GM23338 (cell line): ENCODE measurements around the gene OR52W1. TPM values are rescaled to one million over a fixed set of nuclear protein-coding genes. Genes with fewer than 3 reads are reported as not detected.

Experiments used
- ATAC-seq: fragments of 200-7000 bp; cut with Tn5 transposase; 3 replicates; pipeline ENCODE4 v1.9.1; 2020
- DNase-seq: peaks from one replicate; pipeline ENCODE4 v3.0.0-alpha.2; 2015; ENCODE audit warnings: low spot score
- H2AFZ ChIP-seq: fragments of 200-600 bp; sonication (generic); 2 replicates; pipeline ENCODE4 v1.8.0; 2016; ENCODE audit warnings: antibody characterized with exemption, mild to moderate bottlenecking, moderate library complexity
- H3F3A ChIP-seq: fragments of 200-600 bp; sonication (generic); replicated peaks from 2 replicates; pipeline ENCODE4 v1.8.0; 2017; ENCODE audit warnings: antibody characterized with exemption, mixed run types, low read depth
- H3K27ac ChIP-seq: fragments of 200-600 bp; sonication (generic); 2 replicates; pipeline ENCODE4 v1.6.1; 2016; ENCODE audit warnings: low read depth
- H3K27me3 ChIP-seq: fragments of 200-600 bp; sonication (generic); 2 replicates; pipeline ENCODE4 v1.8.0; 2016; ENCODE audit warnings: mild to moderate bottlenecking, mixed run types, moderate library complexity; ENCODE audit not compliant: insufficient read depth
- H3K36me3 ChIP-seq: fragments of 200-600 bp; sonication (generic); 2 replicates; pipeline ENCODE4 v1.8.0; 2016; ENCODE audit warnings: mild to moderate bottlenecking; ENCODE audit not compliant: insufficient read depth
- H3K4me1 ChIP-seq: fragments of 200-600 bp; sonication (generic); 2 replicates; pipeline ENCODE4 v1.8.0; 2016; ENCODE audit warnings: mild to moderate bottlenecking, moderate library complexity; ENCODE audit not compliant: insufficient read depth
- H3K4me2 ChIP-seq: fragments of 200-600 bp; sonication (generic); 2 replicates; pipeline ENCODE4 v1.7.1; 2017; ENCODE audit warnings: mixed run types
- H3K4me3 ChIP-seq: fragments of 200-600 bp; sonication (generic); 2 replicates; pipeline ENCODE4 v1.6.1; 2016; ENCODE audit warnings: mixed run types
- H3K79me2 ChIP-seq: fragments of 200-600 bp; sonication (generic); replicated peaks from 2 replicates; pipeline ENCODE4 v1.8.0; 2017; ENCODE audit warnings: mild to moderate bottlenecking; ENCODE audit not compliant: insufficient read depth
- H3K9me2 ChIP-seq: fragments of 200-600 bp; sonication (generic); 2 replicates; pipeline ENCODE4 v1.8.0; 2017; ENCODE audit not compliant: insufficient read depth
- H4K20me1 ChIP-seq: fragments of 200-600 bp; sonication (generic); replicated peaks from 2 replicates; pipeline ENCODE4 v1.8.0; 2017; ENCODE audit warnings: mild to moderate bottlenecking; ENCODE audit not compliant: insufficient read depth
- H3K27ac Mint-ChIP-seq: 2 replicates; pipeline ENCODE4 v1.8.0; 2020; ENCODE audit warnings: inconsistent platforms, mild to moderate bottlenecking, moderate library complexity, mixed read lengths
- H3K27me3 Mint-ChIP-seq: 3 replicates; pipeline ENCODE4 v1.8.0; 2022; ENCODE audit warnings: low read depth, mild to moderate bottlenecking, moderate library complexity, mixed read lengths, inconsistent platforms; ENCODE audit not compliant: insufficient read depth, poor library complexity
- H3K36me3 Mint-ChIP-seq: 3 replicates; pipeline ENCODE4 v1.8.0; 2021; ENCODE audit warnings: low read depth, mild to moderate bottlenecking, inconsistent platforms, moderate library complexity, mixed read lengths
- H3K4me1 Mint-ChIP-seq: 3 replicates; pipeline ENCODE4 v1.8.0; 2020; ENCODE audit warnings: mild to moderate bottlenecking, inconsistent platforms, mixed read lengths
- H3K4me3 Mint-ChIP-seq: 3 replicates; pipeline ENCODE4 v1.8.0; 2021; ENCODE audit warnings: moderate library complexity, mild to moderate bottlenecking, inconsistent platforms, mixed read lengths
- H3K9me3 Mint-ChIP-seq: 3 replicates; pipeline ENCODE4 v1.8.0; 2020; ENCODE audit warnings: moderate library complexity, mild to moderate bottlenecking, inconsistent platforms, mixed read lengths
- CREB1 ChIP-seq: fragments of 250-450 bp; sonication (Bioruptor Pico); IDR thresholded peaks from 2 replicates; pipeline ENCODE4 v1.5.0; 2020; ENCODE audit warnings: low read depth, mild to moderate bottlenecking, moderate library complexity
- CTCF ChIP-seq, 2 experiments: fragments of 200-600 bp in 1 of 2; sonication (generic) in 1 of 2; conservative IDR thresholded peaks; 2 replicates each; pipeline versions ENCODE4 v1.5.1 to v1.6.1; 2016 to 2017; ENCODE audit warnings: antibody characterized with exemption in 2 of 2, low read depth in 2 of 2, mild to moderate bottlenecking in 2 of 2, moderate library complexity in 1 of 2
- ETS1 ChIP-seq: IDR thresholded peaks from 2 replicates; pipeline ENCODE4 v1.6.1; 2016; ENCODE audit warnings: antibody characterized with exemption
- EZH2 ChIP-seq: fragments of 200-600 bp; sonication (generic); IDR thresholded peaks from one replicate; pipeline ENCODE4 v1.8.0; 2017; ENCODE audit warnings: antibody characterized with exemption, mild to moderate bottlenecking, low read depth; ENCODE audit not compliant: unreplicated experiment
- EZH2phosphoT487 ChIP-seq: fragments of 200-600 bp; sonication (generic); IDR thresholded peaks from one replicate; pipeline ENCODE4 v1.8.1; 2018; ENCODE audit warnings: antibody characterized with exemption; ENCODE audit not compliant: unreplicated experiment
- JUNB ChIP-seq: IDR thresholded peaks from one replicate; pipeline ENCODE4 v1.6.1; 2016; ENCODE audit warnings: antibody characterized with exemption; ENCODE audit not compliant: unreplicated experiment
- NANOG ChIP-seq: IDR thresholded peaks from 2 replicates; pipeline ENCODE4 v1.6.1; 2016; ENCODE audit warnings: antibody characterized with exemption, borderline replicate concordance
- REST ChIP-seq: IDR thresholded peaks from one replicate; pipeline ENCODE4 v1.6.1; 2018; ENCODE audit warnings: antibody characterized with exemption; ENCODE audit not compliant: unreplicated experiment
- STAT1 ChIP-seq: IDR thresholded peaks from one replicate; pipeline ENCODE4 v1.6.1; 2016; ENCODE audit warnings: antibody characterized with exemption; ENCODE audit not compliant: unreplicated experiment
- ZNF114 ChIP-seq: fragments of 250-450 bp; sonication (Bioruptor Pico); IDR thresholded peaks from 2 replicates; pipeline ENCODE4 v1.5.0; 2020; ENCODE audit warnings: mild to moderate bottlenecking, moderate library complexity
- ZNF331 ChIP-seq: fragments of 250-450 bp; sonication (Bioruptor Pico); IDR thresholded peaks from 2 replicates; pipeline ENCODE4 v1.5.0; 2020; ENCODE audit warnings: low read depth, mild to moderate bottlenecking, moderate library complexity
- polyA plus RNA-seq: library from polyadenylated mRNA; unstranded; fragments of >200 nt; fragmentation: Nextera tagmentation; extraction: Ambion mirVana; gene quantifications from 2 replicates; pipeline ENCODE4 v1.2.1, GENCODE V29; 2016
- total RNA-seq: library from RNA; depleted of rRNA; stranded (reverse); fragments of >200 nt; shearing (Covaris generic); gene quantifications from 2 replicates; pipeline ENCODE4 v1.2.3, GENCODE V29; 2014

The OR52W1 gene
- total and polyA plus RNA-seq, 2 experiments from 2014 or later, result not detected

- Histone ChIP-seq H2AFZ (no peak overlapping the region), H3K9me2 (no peaks in the 10 kb centered on the region), H3K36me3 (no peaks in the 10 kb centered on the region), H3K27ac (no peak overlapping the region), H3K4me1 (peaks cover 3% of the 10 kb centered on the region), H3K4me3 (no peak overlapping the region), H3K79me2 (peaks cover 76% of the 10 kb centered on the region), H3K27me3 (no peaks in the 10 kb centered on the region), H3K4me2 (no peak overlapping the region), H4K20me1 (peaks cover 55% of the 10 kb centered on the region), H3F3A (no peaks in the 10 kb centered on the region)
- Mint-ChIP-seq H3K4me1 (peaks cover 9% of the 10 kb centered on the region; the same call in 2 of the 3 replicates), H3K9me3 (no peaks in the 10 kb centered on the region), H3K27me3 (peaks cover under 1% of the 10 kb centered on the region), H3K36me3 (no peaks in the 10 kb centered on the region), H3K4me3 (no peak overlapping the region), H3K27ac (no peak overlapping the region)
- DNase-seq (no peak), ATAC-seq (no peak)
- TF ChIP-seq REST (no peak), ZNF331 (no peak), STAT1 (no peak), ZNF114 (CRISPR knock-in tag) (no peak)
Observed at GRCh38 chr11:6229911-6230310, 30.9 kb downstream of the OR52W1 start.

GRCh38 chr11:6232899-6233298 lies 33.9 kb downstream of the OR52W1 start:
- Histone ChIP-seq H3K27ac (no peak overlapping the region), H3K4me3 (no peak overlapping the region), H3K36me3 (no peaks in the 10 kb centered on the region), H3K27me3 (no peaks in the 10 kb centered on the region), H3K79me2 (peaks cover 50% of the 10 kb centered on the region), H3K4me2 (no peak overlapping the region; the same call in 1 of the 2 replicates), H3K4me1 (peaks cover 3% of the 10 kb centered on the region), H3F3A (no peaks in the 10 kb centered on the region), H3K9me2 (no peaks in the 10 kb centered on the region), H4K20me1 (peaks cover 32% of the 10 kb centered on the region), H2AFZ (no peak overlapping the region)
- Mint-ChIP-seq H3K27me3 (peaks cover 6% of the 10 kb centered on the region), H3K27ac (no peak overlapping the region), H3K9me3 (no peaks in the 10 kb centered on the region), H3K4me3 (peak overlapping the region; percentile 39; the same call in 2 of the 3 replicates), H3K36me3 (no peaks in the 10 kb centered on the region), H3K4me1 (peaks cover 12% of the 10 kb centered on the region)
- DNase-seq (no peak), ATAC-seq (no peak)
- no peak for TF ChIP-seq JUNB
- no peak for TF ChIP-seq ZNF331
- TF ChIP-seq CREB1 (CRISPR knock-in tag), result no peak
- no peak for TF ChIP-seq CTCF (conservative IDR thresholded peaks at IDR 0.05; ENCODE audit: low read depth in 2 of 2)
- no peak for TF ChIP-seq EZH2phosphoT487
- no peak for TF ChIP-seq NANOG
- no peak for TF ChIP-seq ETS1
- no peak for TF ChIP-seq ZNF114 (CRISPR knock-in tag)
- no peak for TF ChIP-seq EZH2
